ENCODE data around the gene ACTR5.

The ACTR5 gene

DNA sequence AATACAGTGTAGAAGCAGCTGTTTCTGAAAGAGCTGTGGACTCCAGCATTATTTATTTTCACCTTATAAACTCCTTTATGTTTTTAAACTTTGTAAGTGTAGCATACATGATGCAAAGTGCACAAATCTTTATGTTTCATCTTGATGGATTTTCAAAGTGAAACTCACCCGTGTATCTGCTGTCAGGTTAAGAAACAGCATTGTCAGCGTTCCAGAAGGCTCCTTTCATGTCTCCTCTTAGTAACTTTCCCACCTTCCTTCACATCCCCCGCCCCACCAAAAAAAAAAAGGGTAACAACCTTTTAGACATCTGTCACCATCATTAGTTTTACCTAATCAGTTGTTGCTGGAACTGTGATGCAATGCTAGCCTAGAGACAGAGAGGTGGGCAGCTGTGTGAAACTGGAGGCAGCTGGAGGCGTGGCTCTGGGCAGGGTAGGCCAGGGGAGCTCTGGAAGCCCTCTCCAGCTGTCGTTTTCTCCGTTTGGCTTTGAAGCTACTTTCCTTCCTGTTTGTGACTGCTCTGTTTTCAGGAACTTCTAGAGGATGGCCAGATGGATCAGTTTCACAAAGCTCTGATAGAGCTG, 7.2 kb downstream of the ACTR5 start:
- H3K4me3 ChIP-seq (ENCODE audit: low read depth, low read length), result no peak overlapping the region
- TF ChIP-seq, protein P1, sequence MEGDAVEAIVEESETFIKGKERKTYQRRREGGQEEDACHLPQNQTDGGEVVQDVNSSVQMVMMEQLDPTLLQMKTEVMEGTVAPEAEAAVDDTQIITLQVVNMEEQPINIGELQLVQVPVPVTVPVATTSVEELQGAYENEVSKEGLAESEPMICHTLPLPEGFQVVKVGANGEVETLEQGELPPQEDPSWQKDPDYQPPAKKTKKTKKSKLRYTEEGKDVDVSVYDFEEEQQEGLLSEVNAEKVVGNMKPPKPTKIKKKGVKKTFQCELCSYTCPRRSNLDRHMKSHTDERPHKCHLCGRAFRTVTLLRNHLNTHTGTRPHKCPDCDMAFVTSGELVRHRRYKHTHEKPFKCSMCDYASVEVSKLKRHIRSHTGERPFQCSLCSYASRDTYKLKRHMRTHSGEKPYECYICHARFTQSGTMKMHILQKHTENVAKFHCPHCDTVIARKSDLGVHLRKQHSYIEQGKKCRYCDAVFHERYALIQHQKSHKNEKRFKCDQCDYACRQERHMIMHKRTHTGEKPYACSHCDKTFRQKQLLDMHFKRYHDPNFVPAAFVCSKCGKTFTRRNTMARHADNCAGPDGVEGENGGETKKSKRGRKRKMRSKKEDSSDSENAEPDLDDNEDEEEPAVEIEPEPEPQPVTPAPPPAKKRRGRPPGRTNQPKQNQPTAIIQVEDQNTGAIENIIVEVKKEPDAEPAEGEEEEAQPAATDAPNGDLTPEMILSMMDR (conservative IDR thresholded peaks at IDR 0.05; ENCODE audit: low read depth, low read length), result no peak
- DNase-seq (ENCODE audit: low read depth), result no peak

DNA sequence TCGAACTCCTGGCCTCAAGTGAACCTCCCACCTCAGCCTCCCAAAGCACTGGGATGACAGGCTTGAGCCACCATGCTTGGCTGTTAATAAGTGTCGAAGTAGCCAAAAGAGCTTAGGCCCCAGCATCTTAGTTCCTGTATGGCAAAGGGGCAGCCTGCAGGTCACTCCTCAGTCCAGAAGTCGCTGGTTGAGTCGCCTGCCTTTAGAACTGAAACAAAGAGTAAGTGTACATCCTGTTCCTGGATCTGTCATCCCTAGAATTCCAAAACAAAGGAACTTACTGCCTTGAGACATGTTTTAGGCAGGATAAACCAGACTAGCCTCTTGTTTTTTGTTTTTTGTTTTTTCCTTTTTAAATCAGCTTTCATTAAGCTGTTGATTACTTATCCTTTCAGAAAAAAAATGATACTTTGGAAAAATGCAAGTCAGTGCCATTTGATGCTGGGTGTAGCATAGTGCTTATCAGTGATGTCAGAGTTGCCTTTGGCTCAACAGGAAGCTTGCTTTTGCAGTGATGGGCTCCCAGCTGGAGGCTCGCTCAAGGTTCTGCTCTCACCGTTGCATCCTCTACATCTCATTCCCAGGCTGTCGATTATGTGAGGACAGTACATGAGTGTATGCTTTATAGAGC, 9.0 kb downstream of the ACTR5 start:
- TF ChIP-seq, protein P1 (conservative IDR thresholded peaks at IDR 0.05; ENCODE audit: low read depth, low read length), result no peak
- DNase-seq (ENCODE audit: low read depth), result peak; percentile 41
- H3K4me3 ChIP-seq (ENCODE audit: low read depth, low read length), result no peak overlapping the region

DNA sequence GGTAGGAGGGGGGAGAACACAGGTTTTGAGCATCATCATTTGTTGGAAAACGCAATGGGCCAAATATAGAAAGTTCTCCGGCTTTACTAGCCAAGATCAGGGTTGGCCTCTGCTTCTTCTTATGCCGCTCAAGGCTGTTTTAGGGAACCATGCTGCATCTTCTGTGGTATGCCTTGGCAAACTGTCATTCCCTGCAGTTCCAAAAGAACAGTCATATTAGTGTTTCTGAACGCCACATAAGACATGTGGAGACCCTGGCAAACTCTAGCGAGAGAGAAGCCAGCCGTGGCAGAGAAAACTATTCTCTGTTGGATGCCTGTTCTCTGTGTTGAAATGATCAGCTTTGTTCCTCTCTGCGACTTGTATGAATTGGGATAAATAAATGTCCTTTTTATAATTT, 10.8 kb downstream of the ACTR5 start:
- DNase-seq (ENCODE audit: low read depth), result no peak
- no peak overlapping the region for H3K4me3 ChIP-seq (ENCODE audit: low read depth, low read length)
- TF ChIP-seq, protein P1 (conservative IDR thresholded peaks at IDR 0.05; ENCODE audit: low read depth, low read length), result no peak

DNA sequence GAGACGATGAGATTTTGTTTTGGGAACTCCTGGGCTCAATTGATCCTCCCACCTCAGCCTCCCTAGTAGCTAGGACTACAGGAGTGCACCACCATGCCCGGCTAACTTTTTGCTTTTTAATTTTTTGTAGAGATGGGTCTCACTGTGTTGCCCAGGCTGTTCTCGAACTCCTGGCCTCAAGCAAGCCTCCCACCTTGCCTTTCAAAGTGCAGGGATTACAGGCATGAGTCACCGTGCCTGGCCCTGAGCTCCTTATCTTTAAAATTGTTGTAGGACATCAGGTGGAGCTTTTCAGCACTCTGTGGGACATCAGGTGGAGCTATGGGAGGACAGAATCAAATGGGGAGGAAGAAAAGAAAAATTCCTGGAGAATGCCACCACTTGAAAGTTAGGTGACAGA, 12.7 kb downstream of the ACTR5 start:
- TF ChIP-seq, protein P1 (conservative IDR thresholded peaks at IDR 0.05; ENCODE audit: low read depth, low read length), result no peak
- H3K4me3 ChIP-seq (ENCODE audit: low read depth, low read length), result no peak overlapping the region
- DNase-seq (ENCODE audit: low read depth), result no peak

DNA sequence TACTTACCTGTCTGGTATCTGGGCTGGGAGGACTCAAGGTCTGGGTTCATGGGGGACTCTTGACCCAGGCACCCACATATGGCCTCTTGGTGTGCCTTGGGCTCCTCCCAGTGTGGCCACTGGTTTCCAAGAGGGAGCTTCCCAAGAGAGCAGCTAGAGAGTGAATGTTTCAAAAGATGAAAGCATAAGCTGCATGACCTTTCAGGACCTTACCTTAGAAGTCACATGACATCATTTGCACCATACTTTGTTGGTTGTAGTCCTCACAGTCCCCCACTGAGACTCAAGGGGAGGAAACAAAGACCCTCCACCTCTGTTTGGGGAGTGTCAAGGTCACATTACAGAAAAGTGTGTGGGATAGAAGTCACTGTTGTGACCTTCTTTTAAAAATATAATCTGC, 13.9 kb downstream of the ACTR5 start:
- TF ChIP-seq, protein P1 (conservative IDR thresholded peaks at IDR 0.05; ENCODE audit: low read depth, low read length), result no peak
- H3K4me3 ChIP-seq (ENCODE audit: low read depth, low read length), result no peak overlapping the region
- no peak for DNase-seq (ENCODE audit: low read depth)

DNA sequence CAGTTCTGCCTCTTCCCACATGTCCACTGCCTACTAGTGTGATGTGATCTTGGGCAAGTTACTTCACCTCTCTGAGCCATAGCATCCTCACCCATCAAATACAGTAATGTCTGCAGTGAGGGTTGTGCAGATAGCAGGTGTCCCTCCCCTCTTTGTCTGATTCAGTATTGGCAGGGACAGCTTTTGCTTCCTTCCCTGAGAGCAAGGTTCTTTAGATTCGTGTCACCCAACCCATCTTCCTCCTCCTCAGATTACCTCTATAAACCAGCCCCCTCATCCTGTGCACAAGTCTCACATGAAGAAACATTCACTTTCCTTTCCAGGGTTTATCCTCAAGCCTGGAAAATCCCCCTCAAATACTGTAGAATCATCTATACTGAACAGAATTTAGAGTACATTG, 15.4 kb downstream of the ACTR5 start:
- H3K4me3 ChIP-seq (ENCODE audit: low read depth, low read length), result no peak overlapping the region
- TF ChIP-seq, protein P1 (conservative IDR thresholded peaks at IDR 0.05; ENCODE audit: low read depth, low read length), result no peak
- no peak for DNase-seq (ENCODE audit: low read depth)

Measured in choroid plexus epithelial cell (primary cell).